A549 (cell line): ENCODE data around the gene FGD2.

Source experiments
- RAD21 ChIP-seq, 2 experiments: fragments of >200 bp in 1 of 2; sonication (Bioruptor Twin) in 1 of 2; formaldehyde crosslinking in 1 of 2; IDR thresholded peaks in 1 of 2; conservative IDR thresholded peaks in 1 of 2; 2 replicates in 1 of 2; 3 replicates in 1 of 2; pipeline ENCODE4 v1.6.1; 2012 to 2018; ENCODE audit warnings: inconsistent platforms in 1 of 2
- RCOR1 ChIP-seq: fragments of 150-350 bp; IDR thresholded peaks from 2 replicates; pipeline ENCODE4 v1.6.1; 2014; ENCODE audit warnings: antibody characterized with exemption, low read length, low read depth

- TF ChIP-seq RAD21 (conservative IDR thresholded peaks at IDR 0.05 in 1 of 2, IDR thresholded peaks at IDR 0.05 in 1 of 2) (no peak), RCOR1 (no peak)
Measured at GRCh38 chr6:37014667-37015066, 9.2 kb downstream of the FGD2 start.
